ENCODE measurements around the gene AMELY. TPM values are rescaled to one million over a fixed set of nuclear protein-coding genes. Genes with fewer than 3 reads are reported as not detected.

AMELY gene
- total and polyA plus RNA-seq, 8 donors, result not detected

DNA sequence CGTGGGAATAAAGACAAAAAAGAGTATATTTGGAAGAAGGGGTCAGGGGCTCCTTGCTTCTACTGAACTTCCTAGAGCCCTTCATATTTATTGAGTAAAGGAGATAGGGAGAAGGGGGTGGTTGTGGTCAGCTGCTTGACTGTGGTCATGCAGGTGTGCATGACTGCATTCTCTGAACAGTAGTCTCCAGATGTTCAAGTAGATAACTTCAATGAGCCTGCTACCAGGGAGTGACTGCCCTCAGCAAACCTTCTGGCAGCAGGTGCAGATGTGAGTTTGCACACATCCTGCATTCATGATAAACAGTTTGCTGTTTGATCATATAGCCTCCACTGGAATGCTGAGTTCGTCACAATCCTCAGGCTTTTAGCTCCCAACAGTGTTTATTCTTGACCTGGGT is 9.5 kb upstream of the AMELY start:
- WGBS, 5 donors, result 68 to 74% (median 69%) methylated on average over 2 of the region's 2 CpGs; no CpG with 5 or more reads in 2 of the 5 donors
- H3K4me3 ChIP-seq, result no peak overlapping the region
- no peak for DNase-seq
- intact Hi-C loops (cut with DNase I; ENCODE audit: low total_unique reads), result no loop called here
- no peaks in the 10 kb centered on the region for H3K4me1 ChIP-seq
- no peak overlapping the region for H3K27ac ChIP-seq
- TF ChIP-seq CTCF (IDR thresholded peaks at IDR 0.05), result no peak
- TF ChIP-seq POLR2AphosphoS5 (IDR thresholded peaks at IDR 0.05), result no peak
- TF ChIP-seq EP300 (IDR thresholded peaks at IDR 0.05), result no peak
- TF ChIP-seq POLR2A (IDR thresholded peaks at IDR 0.05), result no peak
- H3K9me3 ChIP-seq, result peaks cover 0 to 7% (median 0%) of the 10 kb centered on the region in 4 donors
- H3K36me3 ChIP-seq, result no peaks in the 10 kb centered on the region
- H3K27me3 ChIP-seq, result no peaks in the 10 kb centered on the region

DNA sequence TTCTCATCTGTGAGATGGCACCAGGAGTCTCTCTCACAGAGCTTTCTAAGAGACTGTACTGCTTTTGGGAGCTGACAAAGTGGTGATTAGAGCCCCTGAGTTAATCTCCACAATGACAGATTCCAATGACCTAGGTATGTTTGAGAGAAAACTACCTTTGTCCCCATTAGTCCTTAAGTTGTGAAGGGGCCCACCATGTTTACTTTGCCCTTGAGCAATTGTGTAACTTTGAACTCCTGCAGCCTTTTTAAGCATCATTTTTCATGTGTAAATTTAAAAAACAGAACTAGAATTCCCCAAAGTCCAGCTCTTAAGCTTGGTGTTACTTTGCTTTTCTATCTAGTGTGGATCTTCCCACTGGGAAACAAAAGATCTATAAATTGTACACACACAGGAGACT is 1.8 kb upstream of the AMELY start:
- no peaks in the 10 kb centered on the region for H3K36me3 ChIP-seq
- no peak overlapping the region for H3K27ac ChIP-seq
- H3K4me1 ChIP-seq, result peaks cover 0 to 11% (median 0%) of the 10 kb centered on the region in 4 donors
- H3K4me3 ChIP-seq, result no peak overlapping the region
- peaks cover 0 to 25% (median 0%) of the 10 kb centered on the region in 3 donors for H3K27me3 ChIP-seq
- TF ChIP-seq POLR2A (IDR thresholded peaks at IDR 0.05), result no peak
- no peak for TF ChIP-seq EP300 (IDR thresholded peaks at IDR 0.05)
- no peak for TF ChIP-seq POLR2AphosphoS5 (IDR thresholded peaks at IDR 0.05)
- no peak for TF ChIP-seq CTCF (IDR thresholded peaks at IDR 0.05)
- intact Hi-C loops (cut with DNase I; ENCODE audit: low total_unique reads), result no loop called here
- H3K9me3 ChIP-seq, result no peaks in the 10 kb centered on the region
- no peak for DNase-seq

DNA sequence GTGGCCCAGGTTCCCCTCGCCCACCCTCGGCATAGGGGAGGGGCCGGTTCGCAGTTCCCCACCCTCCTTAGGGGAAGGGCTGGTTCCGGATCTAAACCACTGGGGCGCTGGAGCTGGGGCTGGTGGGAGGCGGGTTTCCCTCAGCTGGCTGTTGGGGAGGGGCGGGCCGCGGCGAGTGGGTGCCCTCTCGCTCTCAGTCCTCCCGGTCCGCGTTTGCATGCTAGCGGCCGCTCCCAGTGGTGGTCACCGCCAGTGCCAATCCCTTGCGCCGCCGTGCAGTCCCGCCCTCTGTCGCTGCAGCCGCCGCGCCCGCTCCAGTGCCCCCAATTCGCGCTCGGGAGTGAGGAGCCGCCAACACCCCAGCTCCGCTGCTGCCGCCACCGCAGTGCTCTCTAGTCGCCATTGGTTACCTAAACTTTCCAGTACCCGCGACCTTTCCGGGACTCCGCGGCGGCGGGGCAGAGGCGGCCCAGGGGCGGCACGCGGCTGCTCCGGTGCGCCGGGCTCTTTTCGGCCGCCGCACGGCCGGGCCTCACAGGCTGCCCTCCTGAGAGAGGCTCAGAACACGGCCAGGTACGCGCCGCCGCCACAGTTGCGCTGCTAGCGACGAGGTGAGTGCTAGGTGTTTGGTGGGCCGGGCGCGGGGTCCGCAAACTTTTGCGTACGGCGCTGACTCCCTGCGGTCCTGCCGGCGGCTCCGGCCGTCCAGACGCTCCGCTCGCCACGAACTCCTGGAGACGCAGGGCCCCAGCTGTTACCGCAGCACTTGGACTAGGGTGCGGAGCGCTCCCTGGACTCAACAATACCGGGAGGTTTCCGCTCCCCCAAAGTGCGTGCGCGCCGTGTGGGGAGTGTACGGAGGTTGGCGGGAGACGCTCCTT is 940 bp downstream of the AMELY start, which contains the start of gene TBL1Y:
Gene TBL1Y (plus strand): TSS at position 326 of the 881 bp plus-strand sequence. CDS start 114,388 bp downstream, outside the sequence.
- Histone ChIP-seq H3K9me3 (no peaks in the 10 kb centered on the region), H3K4me1 (peaks cover 0 to 11% (median 0%) of the 10 kb centered on the region in 4 donors), H3K36me3 (no peaks in the 10 kb centered on the region), H3K27ac (peak within 1 kb of the TSS in 2 of 5 donors; percentile 57 to 63), H3K27me3 (peaks cover 0 to 25% (median 0%) of the 10 kb centered on the region in 3 donors), H3K4me3 (peak within 1 kb of the TSS in 2 of 4 donors; percentile 48 to 55)
- TF ChIP-seq POLR2A (IDR thresholded peaks at IDR 0.05) (no peak), EP300 (IDR thresholded peaks at IDR 0.05) (no peak), CTCF (IDR thresholded peaks at IDR 0.05) (no peak), POLR2AphosphoS5 (IDR thresholded peaks at IDR 0.05) (no peak)
- intact Hi-C loops (cut with DNase I; ENCODE audit: low total_unique reads), result no loop called here
- DNase-seq, result no peak
- WGBS, 5 donors, result 0 to 1% (median 0%) methylated on average over 1 to 87 of the region's 91 CpGs; no CpG with 5 or more reads in 2 of the 5 donors

DNA sequence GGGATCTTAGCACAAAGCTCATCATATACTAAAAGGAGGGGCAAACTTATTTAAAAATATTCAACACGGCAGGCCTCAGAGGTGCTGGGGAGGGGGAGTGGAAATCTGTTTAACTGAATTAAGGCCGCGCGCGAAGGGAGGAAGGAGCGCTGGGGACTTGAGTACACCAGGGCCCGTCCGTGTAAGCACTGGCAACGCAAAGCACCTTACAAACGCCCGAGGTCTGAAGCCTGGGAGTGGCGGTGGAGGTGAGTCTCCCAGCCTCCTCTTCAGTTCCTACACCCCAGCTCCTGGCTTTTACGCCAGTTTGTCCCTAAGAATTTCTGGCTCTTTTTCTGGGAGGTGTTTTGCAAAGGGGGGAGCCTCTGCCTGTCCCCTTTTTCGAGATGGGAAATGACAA is 1.7 kb downstream of the AMELY start:
- intact Hi-C loops (cut with DNase I; ENCODE audit: low total_unique reads), result no loop called here
- peak overlapping the region in 2 of 4 donors; percentile 48 to 55 for H3K4me3 ChIP-seq
- DNase-seq, result no peak
- TF ChIP-seq POLR2AphosphoS5 (IDR thresholded peaks at IDR 0.05) (no peak), POLR2A (IDR thresholded peaks at IDR 0.05) (no peak), EP300 (IDR thresholded peaks at IDR 0.05) (no peak), CTCF (IDR thresholded peaks at IDR 0.05) (no peak)
- no peaks in the 10 kb centered on the region for H3K36me3 ChIP-seq
- peaks cover 0 to 25% (median 0%) of the 10 kb centered on the region in 3 donors for H3K27me3 ChIP-seq
- H3K27ac ChIP-seq, result peak overlapping the region in 2 of 5 donors; percentile 37 to 57
- no peaks in the 10 kb centered on the region for H3K9me3 ChIP-seq
- 0 to 3% (median 3%) methylated on average over 12 to 14 of the region's 14 CpGs; no CpG with 5 or more reads in 2 of the 5 donors for WGBS, 5 donors
- H3K4me1 ChIP-seq, result peaks cover 0 to 11% (median 0%) of the 10 kb centered on the region in 4 donors
